H9 (cell line): Measurements from ENCODE around the gene CASP10. TPM values are rescaled to one million over a fixed set of nuclear protein-coding genes. Genes with fewer than 3 reads are reported as not detected.
A peak's percentile ranks its signal among the peaks of the same experiment; 100 is the strongest.

Experiments used
- DNase-seq: peaks from one replicate; pipeline ENCODE4 v3.0.0-alpha.2; 2017
- H2AFZ ChIP-seq: one replicate; pipeline ENCODE4 v1.6.1; 2013; ENCODE audit warnings: mild to moderate bottlenecking, low read length, control low read depth, moderate library complexity
- H2AK5ac ChIP-seq: 2 replicates; pipeline ENCODE4 v1.6.1; 2013; ENCODE audit warnings: low read length, control low read depth, mixed read lengths; ENCODE audit not compliant: insufficient read length
- H2BK120ac ChIP-seq: one replicate; pipeline ENCODE4 v1.6.1; 2013; ENCODE audit warnings: low read depth, mild to moderate bottlenecking, low read length, control low read depth, inconsistent platforms; ENCODE audit not compliant: poor library complexity, severe bottlenecking
- H2BK12ac ChIP-seq: 2 replicates; pipeline ENCODE4 v1.6.1; 2013; ENCODE audit warnings: low read length, control low read depth, mixed read lengths, low read depth; ENCODE audit not compliant: insufficient read length
- H2BK15ac ChIP-seq: 2 replicates; pipeline ENCODE4 v1.6.1; 2013; ENCODE audit warnings: low read depth, low read length, control low read depth
- H2BK20ac ChIP-seq: one replicate; pipeline ENCODE4 v1.6.1; 2013; ENCODE audit warnings: low read depth, mild to moderate bottlenecking, low read length, control low read depth, inconsistent platforms; ENCODE audit not compliant: poor library complexity, severe bottlenecking
- H2BK5ac ChIP-seq: 2 replicates; pipeline ENCODE4 v1.6.1; 2013; ENCODE audit warnings: low read length, control low read depth, mixed read lengths; ENCODE audit not compliant: insufficient read length
- H3K14ac ChIP-seq: 2 replicates; pipeline ENCODE4 v1.6.1; 2013; ENCODE audit warnings: low read length, control low read depth; ENCODE audit not compliant: insufficient read depth
- H3K18ac ChIP-seq: 2 replicates; pipeline ENCODE4 v1.6.1; 2013; ENCODE audit warnings: low read depth, mild to moderate bottlenecking, mixed read lengths, low read length, control low read depth; ENCODE audit not compliant: insufficient read length
- H3K23ac ChIP-seq: 2 replicates; pipeline ENCODE4 v1.6.1; 2013; ENCODE audit warnings: low read length, control low read depth, mixed read lengths, low read depth; ENCODE audit not compliant: insufficient read length
- H3K23me2 ChIP-seq: 2 replicates; pipeline ENCODE4 v1.6.1; 2013; ENCODE audit warnings: low read depth, mild to moderate bottlenecking, mixed read lengths, low read length, control low read depth; ENCODE audit not compliant: insufficient read length, poor library complexity, severe bottlenecking
- H3K27ac ChIP-seq: 2 replicates; pipeline ENCODE4 v1.5.1; 2013; ENCODE audit warnings: low read length, control low read depth, mixed read lengths, low read depth; ENCODE audit not compliant: insufficient read length
- H3K27me3 ChIP-seq: 2 replicates; pipeline ENCODE4 v1.6.1; 2013; ENCODE audit warnings: low read length, control low read depth, inconsistent platforms; ENCODE audit not compliant: insufficient read depth
- H3K4ac ChIP-seq: 2 replicates; pipeline ENCODE4 v1.6.1; 2013; ENCODE audit warnings: low read depth, mild to moderate bottlenecking, control low read depth, inconsistent platforms, low read length, moderate library complexity
- H3K4me1 ChIP-seq: 2 replicates; pipeline ENCODE4 v1.6.1; 2013; ENCODE audit warnings: low read length, control low read depth, inconsistent platforms; ENCODE audit not compliant: insufficient read depth
- H3K4me2 ChIP-seq: 2 replicates; pipeline ENCODE4 v1.6.1; 2013; ENCODE audit warnings: low read length, control low read depth, mixed read lengths; ENCODE audit not compliant: insufficient read length, insufficient read depth
- H3K56ac ChIP-seq: 2 replicates; pipeline ENCODE4 v1.6.1; 2013; ENCODE audit warnings: low read depth, mild to moderate bottlenecking, mixed read lengths, low read length, control low read depth; ENCODE audit not compliant: insufficient read length
- H3K79me1 ChIP-seq: 2 replicates; pipeline ENCODE4 v1.6.1; 2013; ENCODE audit warnings: low read depth, mild to moderate bottlenecking, moderate library complexity, low read length, control low read depth, inconsistent platforms; ENCODE audit not compliant: insufficient read depth, poor library complexity, severe bottlenecking
- H3K79me2 ChIP-seq: 2 replicates; pipeline ENCODE4 v1.6.1; 2013; ENCODE audit warnings: low read length, control low read depth, inconsistent platforms; ENCODE audit not compliant: insufficient read depth
- H3K9ac ChIP-seq: 2 replicates; pipeline ENCODE4 v1.6.1; 2013; ENCODE audit warnings: low read length, control low read depth, mixed read lengths; ENCODE audit not compliant: insufficient read length; ENCODE audit errors: extremely low read depth
- H3K9me3 ChIP-seq: one replicate; pipeline ENCODE4 v1.6.1; 2013; ENCODE audit warnings: low read depth, low read length, inconsistent platforms; ENCODE audit not compliant: control insufficient read depth
- H3T11ph ChIP-seq: one replicate; pipeline ENCODE4 v1.6.1; 2013; ENCODE audit warnings: mild to moderate bottlenecking, low read length, control low read depth, inconsistent platforms
- H4K20me1 ChIP-seq: one replicate; pipeline ENCODE4 v1.6.1; 2013; ENCODE audit not compliant: control insufficient read depth, insufficient read length, insufficient read depth
- H4K5ac ChIP-seq: 2 replicates; pipeline ENCODE4 v1.6.1; 2013; ENCODE audit warnings: low read depth, mild to moderate bottlenecking, mixed read lengths, low read length, control low read depth; ENCODE audit not compliant: insufficient read length
- H4K8ac ChIP-seq: replicated peaks from 2 replicates; pipeline ENCODE4 v1.6.1; 2013; ENCODE audit warnings: low read length, control low read depth, mixed read lengths, low read depth; ENCODE audit not compliant: insufficient read length
- H4K91ac ChIP-seq: 2 replicates; pipeline ENCODE4 v1.6.1; 2013; ENCODE audit warnings: low read depth, mild to moderate bottlenecking, moderate library complexity, mixed read lengths, low read length, control low read depth; ENCODE audit not compliant: insufficient read length
- H3K27ac Mint-ChIP-seq, 3 experiments: 2 replicates in 2 of 3; 3 replicates in 1 of 3; pipeline ENCODE4 v1.8.0; 2020 to 2021; ENCODE audit warnings: mixed read lengths in 3 of 3, mild to moderate bottlenecking in 1 of 3, moderate library complexity in 1 of 3
- H3K27me3 Mint-ChIP-seq: 2 replicates; pipeline ENCODE4 v1.8.0; 2021; ENCODE audit warnings: low read depth, mild to moderate bottlenecking, moderate library complexity, mixed read lengths
- H3K36me3 Mint-ChIP-seq, 3 experiments: 2 replicates in 2 of 3; 3 replicates in 1 of 3; pipeline ENCODE4 v1.8.0; 2020 to 2021; ENCODE audit warnings: low read depth in 3 of 3, mixed read lengths in 3 of 3; ENCODE audit not compliant: insufficient read depth in 1 of 3
- H3K4me1 Mint-ChIP-seq, 2 experiments: 2 replicates each; pipeline ENCODE4 v1.8.0; 2020; ENCODE audit warnings: mixed read lengths in 2 of 2
- H3K4me3 Mint-ChIP-seq, 2 experiments: 2 replicates in 1 of 2; 3 replicates in 1 of 2; pipeline ENCODE4 v1.8.0; 2020 to 2021; ENCODE audit warnings: mild to moderate bottlenecking in 2 of 2, mixed read lengths in 2 of 2, moderate library complexity in 1 of 2
- H3K9me3 Mint-ChIP-seq, 2 experiments: 2 replicates in 1 of 2; 3 replicates in 1 of 2; pipeline ENCODE4 v1.8.0; 2020; ENCODE audit warnings: mild to moderate bottlenecking in 2 of 2, mixed read lengths in 2 of 2, moderate library complexity in 1 of 2
- WGBS: extraction: QIAGEN DNeasy Blood & Tissue Kit; methylation state at CpG from one replicate; pipeline ENCODE4 v1.1.7; 2013; ENCODE audit warnings: missing lambda C conversion rate, low lambda C conversion rate, mixed read lengths; ENCODE audit not compliant: insufficient read length; ENCODE audit errors: extremely low coverage; 5-methylcytosine and 5-hydroxymethylcytosine counted together
- total RNA-seq: library from RNA; stranded (reverse); gene quantifications from 2 replicates; pipeline ENCODE4 v1.2.1, GENCODE V29; 2021
- TF ChIP-seq, protein P1 (sequence below): fragments of 200-600 bp; sonication (generic); conservative IDR thresholded peaks from 3 replicates; pipeline ENCODE4 v1.8.0; 2021; ENCODE audit warnings: antibody characterized with exemption, mild to moderate bottlenecking

CASP10 gene
- total RNA-seq, 1 experiment from 2014 or later: 2.7 TPM

DNA sequence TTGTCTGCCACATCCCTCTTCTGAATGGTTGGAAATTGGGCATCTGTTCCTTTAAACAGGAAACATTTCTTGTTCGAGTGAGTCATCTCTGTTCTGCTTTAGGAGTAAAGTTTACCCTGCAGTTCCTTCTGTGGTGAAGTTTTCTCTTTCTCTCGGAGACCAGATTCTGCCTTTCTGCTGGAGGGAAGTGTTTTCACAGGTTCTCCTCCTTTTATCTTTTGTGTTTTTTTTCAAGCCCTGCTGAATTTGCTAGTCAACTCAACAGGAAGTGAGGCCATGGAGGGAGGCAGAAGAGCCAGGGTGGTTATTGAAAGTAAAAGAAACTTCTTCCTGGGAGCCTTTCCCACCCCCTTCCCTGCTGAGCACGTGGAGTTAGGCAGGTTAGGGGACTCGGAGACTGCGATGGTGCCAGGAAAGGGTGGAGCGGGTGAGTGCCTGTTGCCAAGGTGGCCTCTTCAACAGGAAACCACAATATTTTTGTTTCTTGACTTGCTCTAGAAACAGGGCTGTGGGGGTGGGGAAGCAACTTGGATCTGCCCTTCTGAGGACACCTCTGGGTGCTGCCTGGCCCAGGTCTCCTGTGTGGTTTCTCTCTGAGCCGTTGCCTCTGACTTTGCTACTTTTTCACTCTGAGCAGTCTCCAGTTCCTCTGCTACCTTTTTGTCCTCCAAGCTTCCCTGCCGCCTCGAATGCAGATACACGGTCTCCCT, 75.2 kb downstream of the CASP10 start:
- Histone ChIP-seq H4K5ac (peak overlapping the region; percentile 9), H3K79me2 (no peaks in the 10 kb centered on the region), H3K4me1 (peaks cover 11% of the 10 kb centered on the region), H2AFZ (peak overlapping the region; percentile 35), H3K27ac (peak overlapping the region; percentile 2), H4K20me1 (no peaks in the 10 kb centered on the region), H4K91ac (no peak overlapping the region), H3K27me3 (no peaks in the 10 kb centered on the region), H3K23me2 (no peaks in the 10 kb centered on the region), H2AK5ac (no peak overlapping the region), H3K9ac (no peak overlapping the region), H4K8ac (no peak overlapping the region), H3K4me2 (peak overlapping the region; percentile 55), H3K14ac (peak overlapping the region; percentile 90), H3K23ac (no peak overlapping the region), H2BK12ac (no peak overlapping the region), H3K79me1 (no peaks in the 10 kb centered on the region), H3K18ac (peak overlapping the region; percentile 18), H2BK5ac (no peak overlapping the region), H2BK20ac (no peak overlapping the region), H3T11ph (no peak overlapping the region), H3K9me3 (no peaks in the 10 kb centered on the region), H3K4ac (no peak overlapping the region), H2BK120ac (peak overlapping the region; percentile 65), H3K56ac (no peak overlapping the region), H2BK15ac (no peak overlapping the region)
- peak overlapping the region; percentile 78 to 90 (median 85) for H3K27ac Mint-ChIP-seq
- H3K27me3 Mint-ChIP-seq: no peaks in the 10 kb centered on the region; the same call in 1 of the 2 replicates
- peaks cover 28% of the 10 kb centered on the region in 2 experiments for H3K4me1 Mint-ChIP-seq
- TF ChIP-seq, protein P1, sequence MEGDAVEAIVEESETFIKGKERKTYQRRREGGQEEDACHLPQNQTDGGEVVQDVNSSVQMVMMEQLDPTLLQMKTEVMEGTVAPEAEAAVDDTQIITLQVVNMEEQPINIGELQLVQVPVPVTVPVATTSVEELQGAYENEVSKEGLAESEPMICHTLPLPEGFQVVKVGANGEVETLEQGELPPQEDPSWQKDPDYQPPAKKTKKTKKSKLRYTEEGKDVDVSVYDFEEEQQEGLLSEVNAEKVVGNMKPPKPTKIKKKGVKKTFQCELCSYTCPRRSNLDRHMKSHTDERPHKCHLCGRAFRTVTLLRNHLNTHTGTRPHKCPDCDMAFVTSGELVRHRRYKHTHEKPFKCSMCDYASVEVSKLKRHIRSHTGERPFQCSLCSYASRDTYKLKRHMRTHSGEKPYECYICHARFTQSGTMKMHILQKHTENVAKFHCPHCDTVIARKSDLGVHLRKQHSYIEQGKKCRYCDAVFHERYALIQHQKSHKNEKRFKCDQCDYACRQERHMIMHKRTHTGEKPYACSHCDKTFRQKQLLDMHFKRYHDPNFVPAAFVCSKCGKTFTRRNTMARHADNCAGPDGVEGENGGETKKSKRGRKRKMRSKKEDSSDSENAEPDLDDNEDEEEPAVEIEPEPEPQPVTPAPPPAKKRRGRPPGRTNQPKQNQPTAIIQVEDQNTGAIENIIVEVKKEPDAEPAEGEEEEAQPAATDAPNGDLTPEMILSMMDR: no peak
- DNase-seq: peak; percentile 55
- H3K4me3 Mint-ChIP-seq: peak overlapping the region; percentile 53 to 73
- no peaks in the 10 kb centered on the region; a peak in 1 of 7 replicates for H3K36me3 Mint-ChIP-seq
- H3K9me3 Mint-ChIP-seq: no peaks in the 10 kb centered on the region
- no CpG with 5 or more reads among the region's 10 CpGs for WGBS
